ENCODE results near the gene HOXD12.

HOXD12 gene

GRCh38 chr2:176128982-176129796 is 29.6 kb downstream of the HOXD12 start, which contains the start of gene HOXD8:
Gene HOXD8 (plus strand): TSS chr2:176129705. CDS start chr2:176130367, 662 bp downstream.
- no peaks in the 10 kb centered on the region for H3K9me2 ChIP-seq (ENCODE audit: low read depth, low read length)
- no peak within 1 kb of the TSS for H3K27ac ChIP-seq (ENCODE audit: low read depth, low read length, poor library complexity, severe bottlenecking)
- no peaks in the 10 kb centered on the region for H3K4me1 ChIP-seq (ENCODE audit: insufficient read depth, low read length, severe bottlenecking)
- no peak within 1 kb of the TSS for H3K4me3 ChIP-seq (ENCODE audit: low read depth, low read length, poor library complexity, severe bottlenecking)
- H3F3A ChIP-seq (ENCODE audit: insufficient read depth, low read length): no peaks in the 10 kb centered on the region
- no peaks in the 10 kb centered on the region; the same call in none of the 2 replicates for H3K27me3 ChIP-seq (ENCODE audit: insufficient read depth, low read length)
- no peak within 1 kb of the TSS for H2AFZ ChIP-seq (ENCODE audit: low read length)
- no peaks in the 10 kb centered on the region for H3K9me3 ChIP-seq (ENCODE audit: low read length)
- no peaks in the 10 kb centered on the region for H3K79me2 ChIP-seq (ENCODE audit: insufficient read depth, low read length)
- no peaks in the 10 kb centered on the region for H4K20me1 ChIP-seq (ENCODE audit: insufficient read depth, low read length)
- no peaks in the 10 kb centered on the region for H3K36me3 ChIP-seq (ENCODE audit: insufficient read depth, low read length)
- H3K9ac ChIP-seq (ENCODE audit: low read length): no peak within 1 kb of the TSS
- no peak within 1 kb of the TSS for H3K4me2 ChIP-seq (ENCODE audit: low read length)
- TF ChIP-seq CTCF (IDR thresholded peaks at IDR 0.05; ENCODE audit: low read length) (no peak), EZH2 (IDR thresholded peaks at IDR 0.05; ENCODE audit: borderline replicate concordance, low read length) (no peak)

GRCh38 chr2:176129813-176130146 is 30.2 kb downstream of the HOXD12 start:
- Histone ChIP-seq H4K20me1 (ENCODE audit: insufficient read depth, low read length) (no peaks in the 10 kb centered on the region), H3K27ac (ENCODE audit: low read depth, low read length, poor library complexity, severe bottlenecking) (no peak overlapping the region)

GRCh38 chr2:176130147-176130956 is 30.8 kb downstream of the HOXD12 start:
- no peaks in the 10 kb centered on the region for H3K4me1 ChIP-seq (ENCODE audit: insufficient read depth, low read length, severe bottlenecking)
- TF ChIP-seq EZH2 (IDR thresholded peaks at IDR 0.05; ENCODE audit: borderline replicate concordance, low read length): no peak
- no peak for TF ChIP-seq CTCF (IDR thresholded peaks at IDR 0.05; ENCODE audit: low read length)
- H4K20me1 ChIP-seq (ENCODE audit: insufficient read depth, low read length): no peaks in the 10 kb centered on the region
- H3K79me2 ChIP-seq (ENCODE audit: insufficient read depth, low read length): no peaks in the 10 kb centered on the region
- no peaks in the 10 kb centered on the region for H3K36me3 ChIP-seq (ENCODE audit: insufficient read depth, low read length)
- H3K9ac ChIP-seq (ENCODE audit: low read length): no peak overlapping the region
- H3K4me2 ChIP-seq (ENCODE audit: low read length): no peak overlapping the region
- no peaks in the 10 kb centered on the region; the same call in none of the 2 replicates for H3K27me3 ChIP-seq (ENCODE audit: insufficient read depth, low read length)
- H3K9me2 ChIP-seq (ENCODE audit: low read depth, low read length): no peaks in the 10 kb centered on the region
- no peaks in the 10 kb centered on the region for H3F3A ChIP-seq (ENCODE audit: insufficient read depth, low read length)
- no peaks in the 10 kb centered on the region for H3K9me3 ChIP-seq (ENCODE audit: low read length)
- no peak overlapping the region for H3K27ac ChIP-seq (ENCODE audit: low read depth, low read length, poor library complexity, severe bottlenecking)
- H3K4me3 ChIP-seq (ENCODE audit: low read depth, low read length, poor library complexity, severe bottlenecking): no peak overlapping the region
- H2AFZ ChIP-seq (ENCODE audit: low read length): no peak overlapping the region

More at GRCh38 chr2:176129813-176130146, 30.2 kb downstream of the HOXD12 start:
- TF ChIP-seq EZH2 (IDR thresholded peaks at IDR 0.05; ENCODE audit: borderline replicate concordance, low read length) (no peak), CTCF (IDR thresholded peaks at IDR 0.05; ENCODE audit: low read length) (no peak)
- Histone ChIP-seq H3K9ac (ENCODE audit: low read length) (no peak overlapping the region), H3F3A (ENCODE audit: insufficient read depth, low read length) (no peaks in the 10 kb centered on the region), H3K27me3 (ENCODE audit: insufficient read depth, low read length) (no peaks in the 10 kb centered on the region; the same call in none of the 2 replicates), H3K36me3 (ENCODE audit: insufficient read depth, low read length) (no peaks in the 10 kb centered on the region), H3K9me3 (ENCODE audit: low read length) (no peaks in the 10 kb centered on the region), H2AFZ (ENCODE audit: low read length) (no peak overlapping the region), H3K79me2 (ENCODE audit: insufficient read depth, low read length) (no peaks in the 10 kb centered on the region), H3K4me2 (ENCODE audit: low read length) (no peak overlapping the region), H3K4me3 (ENCODE audit: low read depth, low read length, poor library complexity, severe bottlenecking) (no peak overlapping the region), H3K4me1 (ENCODE audit: insufficient read depth, low read length, severe bottlenecking) (no peaks in the 10 kb centered on the region), H3K9me2 (ENCODE audit: low read depth, low read length) (no peaks in the 10 kb centered on the region)
